Mammary epithelial cell (primary cell): ENCODE measurements around the gene TTLL11.

ENCODE experiments used
- EZH2 ChIP-seq: IDR thresholded peaks from 2 replicates; pipeline ENCODE4 v1.6.1; 2012; ENCODE audit warnings: low read length, inconsistent platforms, borderline replicate concordance
- TF ChIP-seq, protein P1 (sequence below), 2 donors: IDR thresholded peaks in 1 of 2; conservative IDR thresholded peaks in 1 of 2; 2 replicates each; pipeline ENCODE4 v1.5.1; 2011 to 2012; ENCODE audit warnings: inconsistent platforms in 2 of 2, low read length in 2 of 2, mild to moderate bottlenecking in 2 of 2, control low read depth in 1 of 2, low read depth in 1 of 2; ENCODE audit not compliant: insufficient read depth in 1 of 2; ENCODE audit errors: extremely low read depth in 1 of 2

DNA sequence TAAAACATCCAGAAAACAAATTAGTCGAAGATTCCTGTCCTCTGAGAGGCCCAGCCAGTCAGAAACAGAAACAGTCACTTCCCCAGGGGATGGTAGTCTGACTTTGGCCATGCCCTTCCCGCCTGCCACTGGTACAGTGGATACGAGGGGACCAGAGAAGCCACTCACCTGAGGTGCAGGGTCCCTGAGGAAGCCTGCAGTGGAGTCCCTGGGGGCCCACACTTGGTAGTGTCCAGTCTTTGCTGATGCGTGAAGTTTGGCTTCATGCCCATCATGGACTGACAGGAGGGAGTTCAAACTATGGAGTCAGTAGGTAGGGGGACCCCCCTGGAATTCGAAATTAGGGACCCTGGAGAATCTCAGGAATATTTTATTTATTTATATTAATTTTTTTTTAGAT is 294.2 kb downstream of the TTLL11 start:
- TF ChIP-seq, protein P1, sequence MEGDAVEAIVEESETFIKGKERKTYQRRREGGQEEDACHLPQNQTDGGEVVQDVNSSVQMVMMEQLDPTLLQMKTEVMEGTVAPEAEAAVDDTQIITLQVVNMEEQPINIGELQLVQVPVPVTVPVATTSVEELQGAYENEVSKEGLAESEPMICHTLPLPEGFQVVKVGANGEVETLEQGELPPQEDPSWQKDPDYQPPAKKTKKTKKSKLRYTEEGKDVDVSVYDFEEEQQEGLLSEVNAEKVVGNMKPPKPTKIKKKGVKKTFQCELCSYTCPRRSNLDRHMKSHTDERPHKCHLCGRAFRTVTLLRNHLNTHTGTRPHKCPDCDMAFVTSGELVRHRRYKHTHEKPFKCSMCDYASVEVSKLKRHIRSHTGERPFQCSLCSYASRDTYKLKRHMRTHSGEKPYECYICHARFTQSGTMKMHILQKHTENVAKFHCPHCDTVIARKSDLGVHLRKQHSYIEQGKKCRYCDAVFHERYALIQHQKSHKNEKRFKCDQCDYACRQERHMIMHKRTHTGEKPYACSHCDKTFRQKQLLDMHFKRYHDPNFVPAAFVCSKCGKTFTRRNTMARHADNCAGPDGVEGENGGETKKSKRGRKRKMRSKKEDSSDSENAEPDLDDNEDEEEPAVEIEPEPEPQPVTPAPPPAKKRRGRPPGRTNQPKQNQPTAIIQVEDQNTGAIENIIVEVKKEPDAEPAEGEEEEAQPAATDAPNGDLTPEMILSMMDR (conservative IDR thresholded peaks at IDR 0.05 in 1 of 2, IDR thresholded peaks at IDR 0.05 in 1 of 2; ENCODE audit: extremely low read depth in 1 of 2, insufficient read depth in 1 of 2, low read depth in 1 of 2, low read length in 2 of 2): no peak
- TF ChIP-seq EZH2: no peak
